Endothelial cell of hepatic sinusoid (primary cell): ENCODE measurements around the gene SYF2.
"Not testable (repeated sequence)": the region's sequence is repeated elsewhere in the genome, so short reads cannot be mapped to it uniquely, and the experiment has no call there.

ENCODE experiments used
- in situ Hi-C: cut with HindIII; loops from 2 replicates; pipeline ENCODE4 v1.10.0; 2017; ENCODE audit warnings: low sequenced_read_pairs

Gene SYF2

DNA sequence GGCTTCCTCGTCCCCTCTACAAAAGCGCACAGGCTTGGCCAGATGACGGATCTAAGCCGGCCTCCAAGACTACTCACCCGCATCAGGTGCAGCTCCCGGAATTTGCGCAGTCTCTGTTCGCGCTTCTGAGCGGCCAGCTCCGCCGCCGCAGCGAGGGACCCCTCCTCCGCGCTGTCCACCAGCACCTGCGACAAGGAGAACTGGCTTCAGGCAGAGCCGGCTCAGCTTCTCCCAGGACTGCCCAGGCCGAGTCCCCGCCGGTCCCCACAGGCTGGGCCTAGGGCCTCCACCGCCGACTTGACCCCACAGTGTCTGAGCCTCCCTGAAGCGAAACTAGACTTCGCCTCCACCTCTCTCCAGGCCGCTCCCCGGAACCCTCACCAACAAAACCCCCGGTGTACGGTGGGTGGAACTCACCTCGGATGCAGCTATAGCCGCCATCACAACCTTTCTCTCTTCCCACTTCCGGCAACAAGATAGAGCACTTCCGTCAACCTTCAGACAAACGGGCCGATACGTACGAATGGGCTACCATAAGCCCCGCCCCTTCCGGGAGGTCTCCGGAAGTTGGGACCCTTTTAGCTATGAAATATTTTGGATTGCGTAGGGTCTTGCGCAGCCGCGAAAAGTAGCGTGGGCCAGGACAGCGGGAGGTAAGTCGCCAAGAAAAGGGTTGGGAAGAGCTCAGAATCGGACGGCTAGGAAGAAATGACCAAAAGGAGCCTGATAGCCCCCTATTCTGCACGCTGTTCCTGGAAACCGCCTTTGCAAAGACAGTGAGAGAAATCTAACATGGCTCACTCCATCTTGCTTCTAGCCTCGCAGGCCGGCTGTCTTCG lies at the start of gene SYF2:
Gene SYF2, minus strand, starts transcription at position 476 of the 839 bp plus-strand sequence. Its CDS starts 35 bp downstream, at position 441.
- in situ Hi-C loops: no loop called here

GRCh38 chr1:25279693-25280111 lies 47.4 kb upstream of the SYF2 start:
- in situ Hi-C loops: not testable (repeated sequence)

- in situ Hi-C loops: not testable (repeated sequence)
Measured at GRCh38 chr1:25278790-25279189, 46.5 kb upstream of the SYF2 start.

- in situ Hi-C loops: not testable (repeated sequence)
Measured at GRCh38 chr1:25278358-25278757, 46.1 kb upstream of the SYF2 start.

DNA sequence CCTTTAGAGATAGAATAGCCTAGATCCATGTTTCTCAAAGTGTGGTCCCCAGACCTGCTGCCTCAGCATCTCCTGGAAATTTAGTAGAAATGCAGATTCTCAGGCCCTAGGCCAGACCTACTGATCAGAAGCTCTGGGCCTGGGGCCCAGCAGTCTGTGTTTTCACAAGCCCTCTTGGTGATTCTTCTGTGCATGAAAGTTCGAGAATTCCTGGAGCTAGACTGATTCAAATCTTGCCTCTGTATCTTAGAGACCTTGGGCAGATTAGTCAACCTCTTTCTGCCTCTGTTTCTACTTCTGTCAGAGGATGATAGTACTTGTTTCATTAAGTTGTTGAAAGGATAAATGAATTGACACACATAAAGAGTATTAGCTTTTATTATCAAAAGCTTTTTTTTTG lies 45.0 kb upstream of the SYF2 start:
- in situ Hi-C loops: not testable (repeated sequence)

DNA sequence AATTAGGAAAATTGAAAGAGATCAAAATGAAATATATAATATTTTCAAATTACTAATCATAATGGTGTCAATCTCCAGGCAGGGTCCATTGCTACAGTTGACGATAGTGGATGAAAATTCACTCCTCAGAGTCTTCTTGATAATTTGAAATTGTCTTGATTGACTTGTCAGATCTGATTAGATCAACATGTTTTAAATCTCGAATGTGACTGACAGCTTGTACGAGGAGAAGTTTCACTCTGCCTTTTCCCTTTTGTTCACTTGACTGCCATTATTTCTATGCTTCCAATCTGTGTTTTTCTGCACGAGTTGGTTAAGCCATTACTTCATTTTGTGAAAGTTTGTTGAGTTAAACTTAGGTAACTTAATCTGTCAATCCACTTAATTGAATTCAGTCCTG lies 43.3 kb upstream of the SYF2 start:
- in situ Hi-C loops: not testable (repeated sequence)

DNA sequence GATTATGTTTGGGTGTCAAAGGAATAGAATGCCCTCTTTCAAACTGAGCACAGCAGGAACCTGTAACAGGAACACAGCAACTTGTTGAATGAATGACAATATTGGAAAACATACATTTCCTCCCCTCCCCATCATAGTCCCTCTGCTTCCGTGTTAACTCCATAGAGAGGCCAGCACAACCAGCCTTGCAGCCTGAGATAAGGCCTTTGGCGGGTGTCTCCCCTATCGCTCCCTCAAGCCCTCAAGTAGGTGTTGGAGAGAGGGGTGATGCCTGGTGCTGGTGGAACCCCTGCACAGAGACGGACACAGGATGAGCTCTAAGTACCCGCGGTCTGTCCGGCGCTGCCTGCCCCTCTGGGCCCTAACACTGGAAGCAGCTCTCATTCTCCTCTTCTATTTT lies 39.9 kb upstream of the SYF2 start, which contains the start of gene RHD:
Gene RHD, plus strand, starts transcription at position 272 of the 400 bp plus-strand sequence. Its CDS starts 39 bp downstream, at position 311.
- in situ Hi-C loops: not testable (repeated sequence)

DNA sequence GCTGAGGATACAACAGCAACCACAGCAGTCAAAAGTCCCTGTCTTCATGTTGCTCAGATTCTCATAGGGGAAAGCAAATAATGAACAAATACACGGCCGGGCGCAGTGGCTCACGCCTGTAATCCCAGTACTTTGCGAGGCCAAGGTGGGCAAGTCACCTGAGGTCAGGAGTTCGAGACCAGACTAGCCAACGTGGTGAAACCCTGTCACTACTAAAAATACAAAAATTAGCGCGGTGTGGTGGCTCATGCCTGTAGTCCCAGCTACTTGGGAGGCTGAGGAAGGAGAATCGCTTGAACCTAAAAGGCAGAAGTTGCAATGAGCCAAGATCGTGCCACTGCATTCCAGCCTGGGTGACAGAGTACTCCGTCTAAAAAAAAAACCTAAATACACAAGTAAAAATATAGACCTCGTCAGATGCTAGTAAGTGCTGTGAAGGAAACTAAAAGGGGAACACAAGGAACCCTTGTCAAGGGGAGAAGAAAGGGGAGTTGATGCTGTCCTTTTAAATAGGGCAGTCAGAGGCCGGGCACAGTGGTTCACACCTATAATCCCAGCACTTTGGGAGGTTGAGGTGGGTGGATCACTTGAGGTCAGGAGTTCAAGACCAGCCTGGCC lies 36.0 kb upstream of the SYF2 start:
- in situ Hi-C loops: not testable (repeated sequence)

GRCh38 chr1:25267288-25268142 lies 35.2 kb upstream of the SYF2 start:
- in situ Hi-C loops: not testable (repeated sequence)

- in situ Hi-C loops: not testable (repeated sequence)
Measured at GRCh38 chr1:25266554-25267287, 34.4 kb upstream of the SYF2 start.

DNA sequence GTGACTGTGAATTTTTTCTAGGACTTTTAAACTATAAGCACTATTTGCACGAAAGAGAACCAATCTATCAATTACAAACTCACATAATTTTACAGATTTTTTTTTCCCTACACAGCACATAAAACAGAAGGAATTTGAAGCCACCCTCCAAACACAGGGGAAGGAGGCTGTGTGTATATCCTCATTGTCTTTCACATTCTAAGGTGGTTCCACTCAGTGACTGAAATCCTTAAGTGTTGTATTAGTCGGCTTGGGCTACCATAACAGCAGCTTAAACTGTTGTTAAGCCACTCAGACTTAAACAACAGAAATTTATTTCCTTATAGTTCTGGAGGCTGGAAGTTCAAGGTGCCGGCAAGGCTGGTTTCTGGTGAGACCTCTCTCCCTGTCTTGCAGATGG lies 28.0 kb upstream of the SYF2 start:
- in situ Hi-C loops: not testable (repeated sequence)

GRCh38 chr1:25259813-25260212 lies 27.5 kb upstream of the SYF2 start:
- in situ Hi-C loops: not testable (repeated sequence)

- in situ Hi-C loops: no loop called here
Measured at GRCh38 chr1:25257196-25257595, 24.9 kb upstream of the SYF2 start.

GRCh38 chr1:25256578-25256965 lies 24.3 kb upstream of the SYF2 start:
- in situ Hi-C loops: no loop called here

DNA sequence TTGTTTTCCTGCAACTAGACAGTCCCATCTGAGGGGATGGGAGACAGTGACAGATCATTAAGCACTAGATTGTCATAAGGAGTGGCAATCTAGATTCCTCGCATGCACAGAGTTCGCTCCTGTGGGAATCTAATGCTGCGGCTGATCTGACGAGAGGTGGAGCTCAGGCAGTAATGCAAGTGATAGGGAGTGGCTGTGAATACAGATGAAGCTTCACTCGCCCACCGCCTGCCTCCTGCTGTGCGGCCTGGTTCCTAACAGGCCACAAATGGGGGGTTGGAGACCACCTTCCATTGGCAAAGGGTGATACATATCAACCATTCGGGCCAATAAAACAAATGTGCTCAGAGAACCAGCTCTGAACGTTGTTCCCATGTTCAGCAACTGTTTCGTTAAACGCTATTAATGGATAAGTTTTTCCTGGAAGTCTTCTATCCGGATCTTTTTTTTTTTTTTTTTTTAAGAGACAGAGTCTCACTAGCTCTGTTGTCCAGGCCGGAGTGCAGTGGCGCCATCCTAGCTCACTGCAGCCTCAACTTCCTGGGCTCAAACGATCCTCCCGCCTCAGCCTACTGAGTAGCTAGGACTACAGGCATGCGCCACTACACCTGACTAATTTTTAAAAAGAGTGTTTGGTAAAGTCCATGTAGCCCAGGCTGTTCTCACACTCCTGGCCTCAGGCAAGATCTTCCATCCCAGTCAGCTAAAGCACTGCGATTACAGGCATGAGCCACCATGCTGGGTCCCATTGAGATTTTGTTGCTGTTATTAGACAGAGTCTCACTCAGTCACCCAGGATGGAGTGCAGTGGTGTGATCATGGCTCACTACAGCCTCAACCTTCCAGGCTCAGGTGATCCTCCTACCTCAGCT lies 23.6 kb upstream of the SYF2 start:
- in situ Hi-C loops: no loop called here

GRCh38 chr1:25253911-25254310 lies 21.6 kb upstream of the SYF2 start:
- in situ Hi-C loops: no loop called here

GRCh38 chr1:25247829-25248754 lies 15.8 kb upstream of the SYF2 start:
- in situ Hi-C loops: no loop called here

DNA sequence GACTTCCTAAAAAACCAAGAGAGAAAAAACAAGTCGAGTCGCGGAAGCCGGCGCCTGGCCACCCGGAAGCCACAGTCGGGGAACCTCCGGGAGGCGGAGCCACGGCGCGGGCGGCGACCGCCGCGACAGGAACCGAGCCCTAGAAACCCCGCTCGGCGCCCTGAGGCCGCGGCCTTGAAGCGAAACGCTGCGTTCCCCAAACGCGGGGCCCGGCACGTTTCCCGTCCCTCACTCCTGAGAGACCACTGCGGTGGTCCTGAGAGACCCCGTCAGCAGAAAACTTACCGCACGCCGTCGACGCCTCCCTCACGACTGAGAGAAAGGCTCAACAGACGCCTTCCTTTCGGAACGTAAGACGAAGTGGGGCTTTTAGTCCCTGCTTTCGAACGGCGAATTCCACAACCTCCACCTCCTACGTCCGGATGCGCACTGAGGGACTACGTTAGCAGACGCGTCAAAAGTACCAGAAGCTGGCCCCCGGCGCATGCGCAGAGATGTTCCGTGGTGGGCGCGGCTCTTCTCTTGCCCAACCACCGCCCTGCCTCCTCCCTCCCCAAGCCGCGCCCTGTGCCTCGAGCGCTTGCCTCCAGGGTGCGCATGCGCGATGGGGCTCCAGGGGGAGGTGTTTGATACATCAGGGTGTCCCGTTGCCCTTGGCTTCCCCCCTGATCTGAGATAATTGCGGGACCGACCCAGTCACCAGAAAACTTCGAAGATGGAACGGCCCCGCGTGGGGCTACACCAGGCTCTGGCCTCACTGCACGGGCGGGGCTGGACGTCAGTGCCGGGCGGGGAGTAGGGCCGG lies 14.9 kb upstream of the SYF2 start, which contains the start of gene RSRP1:
Gene RSRP1, minus strand, starts transcription at position 431 of the 805 bp plus-strand sequence. CDS start 491 bp downstream, outside the sequence.
- in situ Hi-C loops: no loop called here
